IMR-90 (cell line): ENCODE data around the gene AFDN. TPM values are rescaled to one million over a fixed set of nuclear protein-coding genes. Genes with fewer than 3 reads are reported as not detected.

Experiments
- ATAC-seq: fragments of 200-7000 bp; cut with Tn5 transposase; 2 replicates; pipeline ENCODE4 v1.9.1; 2020; ENCODE audit warnings: low read depth, mild to moderate bottlenecking, moderate library complexity
- BruUV-seq: library from RNA; stranded (reverse); fragments of 400-500 nt; replicated peaks from 2 replicates; lab custom pipeline; 2021; lab: Mats Ljungman, UMichigan
- CTCF ChIA-PET: fragments of 300-600 bp; formaldehyde crosslinking; extraction: SDS; loops from one replicate; lab custom pipeline; 2021; ENCODE audit warnings: antibody characterized with exemption; lab: Yijun Ruan, JAX
- POLR2A ChIA-PET: fragments of 300-600 bp; sonication (Branson Sonifier 250); formaldehyde crosslinking; loops from one replicate; lab custom pipeline; 2022; ENCODE audit warnings: antibody characterized with exemption; ENCODE audit not compliant: unreplicated experiment; lab: Charles Lee
- DNase-seq: peaks from one replicate; pipeline ENCODE4 v3.0.0; 2013
- H2AFZ ChIP-seq: replicated peaks from 2 replicates; pipeline ENCODE3; 2013; ENCODE audit warnings: low read length, mild to moderate bottlenecking; ENCODE audit not compliant: poor library complexity
- H2AK5ac ChIP-seq: 2 replicates; pipeline ENCODE4 v1.6.1; 2013; ENCODE audit warnings: low read depth, low read length, inconsistent platforms
- H2AK9ac ChIP-seq: replicated peaks from 2 replicates; pipeline ENCODE3; 2013; ENCODE audit warnings: mild to moderate bottlenecking, low read depth, low read length, moderate library complexity; ENCODE audit not compliant: poor library complexity
- H2BK120ac ChIP-seq: 2 replicates; pipeline ENCODE4 v1.6.1; 2013; ENCODE audit warnings: low read depth, low read length, inconsistent platforms
- H2BK15ac ChIP-seq: 3 replicates; pipeline ENCODE4 v1.6.1; 2013; ENCODE audit warnings: low read depth, low read length, inconsistent platforms
- H2BK20ac ChIP-seq: 2 replicates; pipeline ENCODE4 v1.6.1; 2013; ENCODE audit warnings: low read depth, mild to moderate bottlenecking, inconsistent platforms, low read length, moderate library complexity
- H2BK5ac ChIP-seq: 2 replicates; pipeline ENCODE4 v1.6.1; 2013; ENCODE audit warnings: mild to moderate bottlenecking, low read depth, low read length, inconsistent platforms; ENCODE audit not compliant: poor library complexity, severe bottlenecking
- H3K14ac ChIP-seq: replicated peaks from 2 replicates; pipeline ENCODE4 v1.6.1; 2013; ENCODE audit warnings: low read depth, low read length, inconsistent platforms
- H3K18ac ChIP-seq: 2 replicates; pipeline ENCODE4 v1.6.1; 2013; ENCODE audit warnings: low read depth, low read length, control low read depth
- H3K23ac ChIP-seq: 2 replicates; pipeline ENCODE4 v1.6.1; 2013; ENCODE audit warnings: low read depth, low read length, inconsistent platforms
- H3K27ac ChIP-seq: 2 replicates; pipeline ENCODE4 v1.5.1; 2013; ENCODE audit warnings: mild to moderate bottlenecking, control low read depth, low read length; ENCODE audit not compliant: insufficient read depth
- H3K27me3 ChIP-seq: 2 replicates; pipeline ENCODE4 v1.6.1; 2013; ENCODE audit warnings: low read length; ENCODE audit not compliant: control insufficient read depth, insufficient read depth
- H3K36me3 ChIP-seq: 2 replicates; pipeline ENCODE4 v1.6.1; 2013; ENCODE audit warnings: low read length, mixed read lengths; ENCODE audit not compliant: control insufficient read depth, insufficient read depth
- H3K4ac ChIP-seq: 2 replicates; pipeline ENCODE4 v1.6.1; 2013; ENCODE audit warnings: low read depth, low read length, inconsistent platforms
- H3K4me1 ChIP-seq: 2 replicates; pipeline ENCODE4 v1.6.1; 2013; ENCODE audit warnings: low read length, mixed read lengths; ENCODE audit not compliant: control insufficient read depth, insufficient read depth
- H3K4me2 ChIP-seq: 2 replicates; pipeline ENCODE4 v1.6.1; 2013; ENCODE audit warnings: low read depth, mild to moderate bottlenecking, control low read depth, low read length, moderate library complexity
- H3K4me3 ChIP-seq: 2 replicates; pipeline ENCODE4 v1.5.1; 2013; ENCODE audit warnings: low read depth, mild to moderate bottlenecking, control low read depth, low read length, moderate library complexity; ENCODE audit not compliant: insufficient read depth
- H3K56ac ChIP-seq: 2 replicates; pipeline ENCODE4 v1.6.1; 2013; ENCODE audit warnings: low read length, inconsistent platforms; ENCODE audit not compliant: insufficient read depth; ENCODE audit errors: extremely low read depth
- H3K79me1 ChIP-seq, 2 experiments: 2 replicates each; pipeline ENCODE4 v1.6.1; 2013; ENCODE audit warnings: low read length in 2 of 2, inconsistent platforms in 1 of 2, low read depth in 1 of 2
- H3K9ac ChIP-seq: 2 replicates; pipeline ENCODE4 v1.6.1; 2013; ENCODE audit warnings: low read depth, low read length, control low read depth
- H3K9me1 ChIP-seq: 2 replicates; pipeline ENCODE4 v1.6.1; 2013; ENCODE audit warnings: low read length, inconsistent platforms; ENCODE audit not compliant: insufficient read depth
- H3K9me3 ChIP-seq: 2 replicates; pipeline ENCODE4 v1.6.1; 2013; ENCODE audit warnings: low read length; ENCODE audit not compliant: control insufficient read depth, insufficient read depth
- H4K20me1 ChIP-seq: 2 replicates; pipeline ENCODE4 v1.6.1; 2013; ENCODE audit warnings: low read length, inconsistent platforms; ENCODE audit not compliant: insufficient read depth
- H4K5ac ChIP-seq: 2 replicates; pipeline ENCODE4 v1.6.1; 2013; ENCODE audit warnings: mild to moderate bottlenecking, low read depth, low read length, control low read depth
- H4K8ac ChIP-seq, 2 experiments: 2 replicates each; pipeline ENCODE4 v1.6.1; 2013; ENCODE audit warnings: low read depth in 2 of 2, low read length in 2 of 2, control low read depth in 1 of 2, inconsistent platforms in 1 of 2
- H4K91ac ChIP-seq: 2 replicates; pipeline ENCODE4 v1.6.1; 2013; ENCODE audit warnings: low read depth, low read length, inconsistent platforms; ENCODE audit not compliant: insufficient read depth
- BHLHE40 ChIP-seq: fragments of 150-350 bp; IDR thresholded peaks from 2 replicates; pipeline ENCODE4 v1.6.1; 2016; ENCODE audit warnings: mild to moderate bottlenecking, low read depth, low read length
- CEBPB ChIP-seq: IDR thresholded peaks from 2 replicates; pipeline ENCODE4 v1.6.1; 2012; ENCODE audit warnings: low read depth, low read length, improper control_type of control experiment
- CHD1 ChIP-seq: IDR thresholded peaks from 2 replicates; pipeline ENCODE4 v1.6.1; 2012; ENCODE audit warnings: low read depth, low read length, improper control_type of control experiment
- FOS ChIP-seq: fragments of 150-350 bp; IDR thresholded peaks from 2 replicates; pipeline ENCODE4 v1.6.1; 2016; ENCODE audit warnings: low read depth, low read length
- MAFK ChIP-seq: IDR thresholded peaks from 2 replicates; pipeline ENCODE4 v1.6.1; 2012; ENCODE audit warnings: low read depth, low read length, improper control_type of control experiment
- MAZ ChIP-seq: IDR thresholded peaks from 2 replicates; pipeline ENCODE4 v1.6.1; 2012; ENCODE audit warnings: low read depth, mild to moderate bottlenecking, low read length, improper control_type of control experiment, moderate library complexity, borderline replicate concordance
- MXI1 ChIP-seq: IDR thresholded peaks from 2 replicates; pipeline ENCODE4 v1.6.1; 2012; ENCODE audit warnings: low read depth, mild to moderate bottlenecking, low read length, moderate library complexity, borderline replicate concordance
- NFE2L2 ChIP-seq: fragments of 150-350 bp; IDR thresholded peaks from 2 replicates; pipeline ENCODE4 v1.6.1; 2016; ENCODE audit warnings: low read depth, mild to moderate bottlenecking, low read length
- POLR2A ChIP-seq: IDR thresholded peaks from 2 replicates; pipeline ENCODE4 v1.6.1; 2012; ENCODE audit warnings: mild to moderate bottlenecking, low read depth, low read length
- RCOR1 ChIP-seq: IDR thresholded peaks from 2 replicates; pipeline ENCODE4 v1.6.1; 2012; ENCODE audit warnings: mild to moderate bottlenecking, low read length, improper control_type of control experiment; ENCODE audit not compliant: insufficient replicate concordance
- RFX5 ChIP-seq: IDR thresholded peaks from 2 replicates; pipeline ENCODE4 v1.8.0; 2012; ENCODE audit warnings: low read depth, mild to moderate bottlenecking, low read length, moderate library complexity
- SMC3 ChIP-seq: fragments of 150-350 bp; IDR thresholded peaks from 2 replicates; pipeline ENCODE4 v1.6.1; 2016; ENCODE audit warnings: low read depth, mild to moderate bottlenecking, antibody characterized with exemption, low read length, moderate library complexity
- USF2 ChIP-seq: fragments of 150-350 bp; IDR thresholded peaks from 2 replicates; pipeline ENCODE4 v1.6.1; 2017; ENCODE audit warnings: mild to moderate bottlenecking, antibody characterized with exemption, low read length, low read depth
- WGBS, 2 experiments: methylation state at CpG; one replicate each; pipeline versions ENCODE4 v1.1.5 to v1.1.7; 2013; ENCODE audit warnings: missing lambda C conversion rate in 2 of 2; ENCODE audit not compliant: insufficient read length in 1 of 2; ENCODE audit errors: extremely low coverage in 2 of 2; 5-methylcytosine and 5-hydroxymethylcytosine counted together
- dilution Hi-C: fragments of 300-500 bp; cut with HindIII; formaldehyde crosslinking; loops from one replicate; pipeline ENCODE4 v1.14.3; 2018; ENCODE audit warnings: low sequenced_read_pairs; ENCODE audit not compliant: unreplicated experiment
- in situ Hi-C: fragments of 300-500 bp; cut with MboI; formaldehyde crosslinking; loops from 3 replicates; pipeline ENCODE4 v1.14.3; 2019; ENCODE audit warnings: low sequenced_read_pairs, inconsistent platforms, mixed read lengths
- intact Hi-C: fragments of 100-400 bp; cut with micrococcal nuclease; formaldehyde crosslinking; loops from 2 replicates; pipeline ENCODE4 v1.10.0; 2022
- polyA plus RNA-seq, 3 experiments: library from polyadenylated mRNA; depleted of rRNA; stranded (reverse); fragments of >200 nt; gene quantifications; 2 replicates each; pipeline ENCODE4 v1.2.3, GENCODE V29; 2012; ENCODE audit warnings: low replicate concordance in 1 of 3
- total RNA-seq: library from RNA; depleted of rRNA; stranded (reverse); fragments of >200 nt; gene quantifications from 2 replicates; pipeline ENCODE4 v1.2.3, GENCODE V29; 2012
- TF ChIP-seq, protein P1 (sequence below): conservative IDR thresholded peaks from 2 replicates; pipeline ENCODE4 v1.5.1; 2012; ENCODE audit warnings: mild to moderate bottlenecking, low read depth, low read length, improper control_type of control experiment
- TF ChIP-seq, protein P2 (sequence below): fragments of 150-350 bp; IDR thresholded peaks from 2 replicates; pipeline ENCODE4 v1.6.1; 2016; ENCODE audit warnings: low read depth, mild to moderate bottlenecking, low read length, moderate library complexity, borderline replicate concordance

AFDN gene
- total and polyA plus RNA-seq, 2 of the 4 experiments (the other 2 are of a cell fraction), result 11.6 to 20.8 TPM

GRCh38 chr6:167858842-167859664 lies 32.3 kb downstream of the AFDN start:
- BruUV-seq, result no TSS peak
- Histone ChIP-seq H2BK20ac (no peak overlapping the region), H3K9me3 (no peaks in the 10 kb centered on the region), H4K8ac (no peak overlapping the region), H3K4ac (no peak overlapping the region), H3K4me1 (no peaks in the 10 kb centered on the region), H2AK5ac (no peak overlapping the region), H3K79me1 (peaks cover 8 to 18% of the 10 kb centered on the region in 2 experiments), H2BK15ac (no peak overlapping the region), H2BK120ac (no peak overlapping the region), H3K4me3 (no peak overlapping the region), H2AK9ac (no peak overlapping the region), H3K4me2 (no peak overlapping the region), H3K14ac (no peak overlapping the region), H2BK5ac (no peak overlapping the region), H3K27me3 (no peaks in the 10 kb centered on the region), H3K18ac (no peak overlapping the region), H3K56ac (no peak overlapping the region), H4K20me1 (no peaks in the 10 kb centered on the region; the same call in 1 of the 2 replicates), H3K9me1 (peaks cover 2% of the 10 kb centered on the region; the same call in 1 of the 2 replicates), H3K27ac (no peak overlapping the region), H3K23ac (no peak overlapping the region), H4K91ac (no peak overlapping the region), H4K5ac (no peak overlapping the region), H2AFZ (no peak overlapping the region), H3K36me3 (no peaks in the 10 kb centered on the region), H3K9ac (no peak overlapping the region)
- CTCF ChIA-PET, result no interaction called here
- in situ Hi-C loops (no loop called here), dilution Hi-C loops (no loop called here), intact Hi-C loops (no loop called here)
- DNase-seq (no peak), ATAC-seq (no peak)
- 100% methylated on average over 1 of the region's 7 CpGs; no CpG with 5 or more reads in 1 of the 2 experiments for WGBS, 2 experiments
- POLR2A ChIA-PET, result no interaction called here
- TF ChIP-seq, protein P1, sequence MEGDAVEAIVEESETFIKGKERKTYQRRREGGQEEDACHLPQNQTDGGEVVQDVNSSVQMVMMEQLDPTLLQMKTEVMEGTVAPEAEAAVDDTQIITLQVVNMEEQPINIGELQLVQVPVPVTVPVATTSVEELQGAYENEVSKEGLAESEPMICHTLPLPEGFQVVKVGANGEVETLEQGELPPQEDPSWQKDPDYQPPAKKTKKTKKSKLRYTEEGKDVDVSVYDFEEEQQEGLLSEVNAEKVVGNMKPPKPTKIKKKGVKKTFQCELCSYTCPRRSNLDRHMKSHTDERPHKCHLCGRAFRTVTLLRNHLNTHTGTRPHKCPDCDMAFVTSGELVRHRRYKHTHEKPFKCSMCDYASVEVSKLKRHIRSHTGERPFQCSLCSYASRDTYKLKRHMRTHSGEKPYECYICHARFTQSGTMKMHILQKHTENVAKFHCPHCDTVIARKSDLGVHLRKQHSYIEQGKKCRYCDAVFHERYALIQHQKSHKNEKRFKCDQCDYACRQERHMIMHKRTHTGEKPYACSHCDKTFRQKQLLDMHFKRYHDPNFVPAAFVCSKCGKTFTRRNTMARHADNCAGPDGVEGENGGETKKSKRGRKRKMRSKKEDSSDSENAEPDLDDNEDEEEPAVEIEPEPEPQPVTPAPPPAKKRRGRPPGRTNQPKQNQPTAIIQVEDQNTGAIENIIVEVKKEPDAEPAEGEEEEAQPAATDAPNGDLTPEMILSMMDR, result no peak
- no peak for TF ChIP-seq CEBPB
- no peak for TF ChIP-seq NFE2L2
- no peak for TF ChIP-seq USF2
- TF ChIP-seq RCOR1, result no peak
- no peak for TF ChIP-seq FOS
- TF ChIP-seq, protein P2, sequence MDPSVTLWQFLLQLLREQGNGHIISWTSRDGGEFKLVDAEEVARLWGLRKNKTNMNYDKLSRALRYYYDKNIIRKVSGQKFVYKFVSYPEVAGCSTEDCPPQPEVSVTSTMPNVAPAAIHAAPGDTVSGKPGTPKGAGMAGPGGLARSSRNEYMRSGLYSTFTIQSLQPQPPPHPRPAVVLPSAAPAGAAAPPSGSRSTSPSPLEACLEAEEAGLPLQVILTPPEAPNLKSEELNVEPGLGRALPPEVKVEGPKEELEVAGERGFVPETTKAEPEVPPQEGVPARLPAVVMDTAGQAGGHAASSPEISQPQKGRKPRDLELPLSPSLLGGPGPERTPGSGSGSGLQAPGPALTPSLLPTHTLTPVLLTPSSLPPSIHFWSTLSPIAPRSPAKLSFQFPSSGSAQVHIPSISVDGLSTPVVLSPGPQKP, result no peak
- TF ChIP-seq MAFK, result no peak
- no peak for TF ChIP-seq SMC3
- no peak for TF ChIP-seq CHD1
- no peak for TF ChIP-seq BHLHE40
- TF ChIP-seq MAZ, result no peak
- TF ChIP-seq POLR2A, result no peak
- TF ChIP-seq MXI1, result no peak
- TF ChIP-seq RFX5, result no peak
